ENCODE results near the gene CXCR1.
"Not testable (repeated sequence)": the region's sequence is repeated elsewhere in the genome, so short reads cannot be mapped to it uniquely, and the experiment has no call there.

CXCR1 gene

GRCh38 chr2:218166791-218167190 lies at the start of gene CXCR1:
Gene CXCR1 (minus strand): TSS chr2:218166962. CDS start chr2:218165211, 1,751 bp downstream.
- DNase-seq (ENCODE audit: low read depth in 2 of 2): peak in 1 of 2 donors; percentile 5

GRCh38 chr2:218216336-218216673 lies 49.5 kb upstream of the CXCR1 start:
- no peak for DNase-seq (ENCODE audit: low read depth in 2 of 2)

DNA sequence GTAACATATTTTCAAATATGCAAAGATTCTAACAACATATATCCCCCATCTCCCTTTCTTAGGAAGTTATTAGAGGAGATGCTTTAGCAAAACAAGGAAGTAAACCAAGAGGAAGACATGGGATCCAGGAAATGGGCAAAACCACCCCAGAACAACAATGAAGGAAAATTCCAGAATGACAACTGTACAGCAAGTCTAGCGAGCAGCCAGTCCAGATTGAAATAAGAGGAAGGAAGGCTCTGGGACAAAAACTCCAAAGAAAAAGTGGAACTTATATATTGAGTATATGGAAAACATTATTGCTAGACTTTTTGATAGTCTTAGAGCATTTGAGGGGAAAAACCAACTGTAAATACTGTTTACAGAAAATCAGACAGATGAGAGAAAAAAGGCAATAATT lies 47.4 kb upstream of the CXCR1 start:
- no peak for DNase-seq (ENCODE audit: low read depth in 2 of 2)

DNA sequence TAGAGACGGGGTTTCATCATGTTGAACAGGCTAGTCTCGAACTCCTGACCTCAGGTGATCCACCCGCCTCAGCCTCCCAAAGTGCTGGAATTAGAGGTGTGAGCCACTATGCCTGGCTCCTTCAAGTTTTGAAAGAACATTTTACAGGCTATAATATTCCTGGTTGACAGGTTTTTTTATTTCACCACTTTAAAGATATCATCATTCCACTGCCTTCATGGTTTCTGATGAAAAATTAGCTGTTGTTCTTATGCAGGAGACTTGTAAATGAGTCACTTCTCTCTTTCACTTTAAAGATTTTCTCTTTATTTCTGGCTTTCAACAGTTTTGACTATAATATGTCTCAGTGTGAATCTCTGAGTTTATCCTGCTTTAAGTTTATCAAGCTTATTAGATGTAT lies 42.3 kb upstream of the CXCR1 start:
- no peak for DNase-seq (ENCODE audit: low read depth in 2 of 2)

DNA sequence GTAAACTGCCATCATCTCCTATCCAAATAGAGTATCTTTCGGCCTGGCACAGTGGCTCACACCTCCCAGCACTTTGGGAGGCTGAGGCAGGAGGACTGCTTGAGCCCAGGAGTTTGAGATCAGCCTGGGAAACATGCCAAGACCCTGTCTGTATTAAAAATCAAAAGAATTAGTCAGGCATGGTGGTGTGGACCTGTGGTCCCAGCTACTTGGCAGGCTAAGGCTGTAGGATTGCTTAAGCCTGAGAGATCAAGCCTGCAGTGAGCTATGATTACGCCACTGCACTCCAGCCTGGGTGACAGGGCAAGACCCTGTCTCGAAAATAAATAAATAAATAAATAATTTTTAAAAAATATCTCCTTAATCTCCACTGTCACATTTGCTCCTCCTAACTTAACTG lies 35.5 kb upstream of the CXCR1 start:
- no peak for DNase-seq (ENCODE audit: low read depth in 2 of 2)

DNA sequence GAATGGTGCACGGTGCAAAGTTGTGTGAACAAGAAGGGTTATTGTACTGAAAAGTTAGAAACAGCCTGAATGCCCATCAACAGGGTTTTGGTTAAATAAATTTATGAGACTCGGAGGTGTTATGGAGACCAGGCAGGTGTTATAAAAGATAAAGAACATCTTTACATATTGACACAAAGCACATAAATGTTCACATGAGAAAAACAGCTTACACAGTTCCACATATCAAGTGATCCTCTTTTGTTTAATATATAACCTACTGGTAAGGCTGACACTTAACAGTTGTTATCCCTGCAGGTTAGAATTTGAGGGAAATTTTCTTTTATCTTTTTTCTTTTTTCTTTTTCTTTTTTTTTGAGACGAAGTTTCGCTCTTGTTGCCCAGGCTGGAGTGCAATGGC lies 30.2 kb upstream of the CXCR1 start:
- DNase-seq (ENCODE audit: low read depth in 2 of 2): no peak

GRCh38 chr2:218194880-218195279 lies 28.1 kb upstream of the CXCR1 start:
- no peak for DNase-seq (ENCODE audit: low read depth in 2 of 2)

- no peak for DNase-seq (ENCODE audit: low read depth in 2 of 2)
Measured at GRCh38 chr2:218193701-218194100, 26.9 kb upstream of the CXCR1 start.

DNA sequence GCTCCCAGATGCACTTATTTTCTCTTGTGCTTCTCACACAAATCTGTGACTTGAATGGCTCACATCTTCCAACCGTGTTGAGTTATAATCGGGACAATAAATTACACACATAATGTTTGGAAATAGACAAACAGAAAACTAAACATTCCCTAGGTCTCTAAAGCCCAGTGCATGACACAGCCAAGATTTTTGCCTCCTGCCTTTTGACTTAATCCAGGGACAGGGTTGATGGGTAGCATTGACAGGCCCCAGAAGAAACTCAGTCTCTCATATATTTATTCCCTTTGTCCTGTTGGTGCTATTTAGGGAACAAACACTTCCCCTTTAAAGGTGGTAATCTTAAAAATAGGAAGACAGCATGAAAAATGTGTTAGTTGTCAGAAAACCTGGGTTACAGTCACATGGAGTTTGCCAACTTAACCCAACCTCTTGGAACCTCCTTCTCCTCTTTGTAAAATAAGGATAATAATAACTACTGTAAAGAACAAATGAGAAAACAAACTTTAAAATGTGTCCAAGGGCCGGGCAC lies 26.2 kb upstream of the CXCR1 start:
- no peak for DNase-seq (ENCODE audit: low read depth in 2 of 2)

GRCh38 chr2:218188528-218188927 lies 21.8 kb upstream of the CXCR1 start:
- no peak for DNase-seq (ENCODE audit: low read depth in 2 of 2)

- DNase-seq (ENCODE audit: low read depth in 2 of 2): no peak
Measured at GRCh38 chr2:218187296-218188015, 20.7 kb upstream of the CXCR1 start.

- DNase-seq (ENCODE audit: low read depth in 2 of 2): no peak
Measured at GRCh38 chr2:218186876-218187275, 20.1 kb upstream of the CXCR1 start.

DNA sequence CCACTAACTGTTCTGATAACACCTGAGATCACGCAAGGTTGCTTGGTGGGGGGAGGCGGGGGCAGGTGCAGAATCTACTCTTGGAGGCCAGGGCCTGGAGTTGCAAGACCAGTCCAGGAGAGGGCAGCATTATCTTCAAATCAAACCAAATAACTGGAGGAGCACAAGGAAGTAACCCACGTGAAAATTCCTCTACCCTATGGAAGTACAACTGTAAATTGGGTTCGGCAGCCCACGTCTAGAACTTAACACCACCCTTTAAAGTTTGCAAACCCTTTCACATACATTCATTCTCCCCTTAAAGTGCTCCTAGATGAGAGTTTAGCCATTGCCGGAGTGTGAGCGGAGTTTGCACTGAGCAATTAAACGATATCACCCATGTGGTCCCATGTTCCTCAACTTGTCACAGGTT lies 19.6 kb upstream of the CXCR1 start:
- peak; percentile 50 to 59 for DNase-seq (ENCODE audit: low read depth in 2 of 2)

GRCh38 chr2:218184331-218184730 lies 17.6 kb upstream of the CXCR1 start:
- no peak for DNase-seq (ENCODE audit: low read depth in 2 of 2)

GRCh38 chr2:218180467-218181114 lies 13.8 kb upstream of the CXCR1 start:
- DNase-seq (ENCODE audit: low read depth in 2 of 2): no peak

DNA sequence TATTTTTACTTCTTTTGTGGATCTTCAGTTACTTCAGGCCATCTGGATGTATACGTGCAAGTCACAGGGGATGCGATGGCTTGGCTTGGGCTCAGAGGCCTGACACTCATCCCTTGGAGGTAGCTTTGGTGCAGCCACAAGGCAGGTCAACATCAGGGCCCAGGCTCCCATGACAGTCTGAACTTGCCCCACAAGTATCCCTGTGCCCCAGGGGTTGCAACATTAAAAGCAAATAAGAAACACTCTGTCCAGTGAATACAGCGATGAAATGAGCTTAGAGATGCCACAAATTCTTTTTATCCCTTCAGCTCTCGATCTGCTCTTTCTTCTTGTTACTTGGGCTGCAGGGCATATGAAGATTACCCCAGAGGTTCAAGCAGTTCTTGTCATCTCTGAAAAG lies 13.0 kb upstream of the CXCR1 start:
- DNase-seq (ENCODE audit: low read depth in 2 of 2): no peak

DNA sequence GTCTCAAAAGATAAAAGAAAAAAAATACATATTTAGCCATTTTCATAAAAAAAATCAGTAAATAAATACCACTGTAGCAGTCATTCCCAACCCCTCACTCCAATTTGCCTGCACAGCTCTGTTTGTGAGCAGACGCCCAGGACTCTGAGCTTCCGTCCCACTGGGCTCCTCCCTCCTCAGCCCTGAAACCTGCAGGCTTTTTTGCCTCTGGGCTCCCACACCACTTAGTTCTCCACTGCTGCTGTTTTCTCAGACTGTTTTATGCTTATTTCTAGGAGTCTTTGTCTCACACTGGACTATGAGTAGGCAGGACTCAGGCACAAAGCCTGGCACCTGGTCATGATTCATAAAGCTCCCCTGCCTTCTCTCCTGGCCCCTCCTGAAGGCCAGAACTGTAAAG lies 6.1 kb upstream of the CXCR1 start:
- DNase-seq (ENCODE audit: low read depth in 2 of 2): no peak

GRCh38 chr2:218171744-218172143 lies 5.0 kb upstream of the CXCR1 start:
- DNase-seq (ENCODE audit: low read depth in 2 of 2): not testable (repeated sequence)

GRCh38 chr2:218169757-218170546 lies 3.2 kb upstream of the CXCR1 start:
- DNase-seq (ENCODE audit: low read depth in 2 of 2): no peak

GRCh38 chr2:218168635-218169462 lies 2.1 kb upstream of the CXCR1 start:
- DNase-seq (ENCODE audit: low read depth in 2 of 2): peak; percentile 59

DNA sequence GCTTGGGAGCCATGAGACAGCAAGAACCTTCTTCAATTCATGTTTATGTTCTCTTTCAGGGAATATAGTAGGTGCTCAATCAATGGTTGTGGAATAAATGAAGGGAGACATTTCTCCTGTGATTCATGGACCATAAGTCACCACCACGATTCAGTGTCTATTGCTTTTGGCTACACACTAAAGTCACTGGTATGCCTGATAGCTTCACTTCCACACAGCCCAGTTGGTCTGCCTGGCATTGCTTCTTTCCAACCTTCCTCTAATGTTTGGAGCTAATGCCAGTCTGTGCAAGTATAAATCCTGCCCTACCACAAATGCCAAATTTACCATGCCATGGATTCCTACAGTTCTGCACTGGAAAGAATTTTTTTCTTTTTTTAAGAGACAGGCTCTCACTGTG lies 1.3 kb upstream of the CXCR1 start:
- DNase-seq (ENCODE audit: low read depth in 2 of 2): no peak

GRCh38 chr2:218162814-218163213 lies 3.9 kb downstream of the CXCR1 start:
- no peak for DNase-seq (ENCODE audit: low read depth in 2 of 2)

All from activated CD4-positive, alpha-beta T cell treated with anti-CD3 and anti-CD28 coated beads for 24 hours (primary cell).